Osteocyte (in vitro differentiated cells): ENCODE results near the gene S100Z. TPM values are rescaled to one million over a fixed set of nuclear protein-coding genes. Genes with fewer than 3 reads are reported as not detected.

Source experiments
- DNase-seq: peaks from one replicate; pipeline ENCODE4 v3.0.0; 2021; ENCODE audit warnings: mixed read lengths; ENCODE audit not compliant: unreplicated experiment; ENCODE audit errors: extremely low spot score
- H3K27ac Mint-ChIP-seq: one replicate; pipeline ENCODE4 v1.8.0; 2021; ENCODE audit warnings: mild to moderate bottlenecking, mixed read lengths; ENCODE audit not compliant: unreplicated experiment
- H3K27me3 Mint-ChIP-seq: one replicate; pipeline ENCODE4 v1.8.0; 2021; ENCODE audit warnings: mixed read lengths; ENCODE audit not compliant: unreplicated experiment
- H3K36me3 Mint-ChIP-seq: one replicate; pipeline ENCODE4 v1.8.0; 2021; ENCODE audit warnings: mixed read lengths; ENCODE audit not compliant: unreplicated experiment
- H3K4me1 Mint-ChIP-seq: one replicate; pipeline ENCODE4 v1.8.0; 2021; ENCODE audit warnings: mixed read lengths; ENCODE audit not compliant: unreplicated experiment
- H3K4me3 Mint-ChIP-seq: one replicate; pipeline ENCODE4 v1.8.0; 2021; ENCODE audit warnings: mild to moderate bottlenecking, moderate library complexity, mixed read lengths; ENCODE audit not compliant: unreplicated experiment
- H3K9me3 Mint-ChIP-seq: one replicate; pipeline ENCODE4 v1.8.0; 2021; ENCODE audit warnings: mixed read lengths; ENCODE audit not compliant: unreplicated experiment
- CTCF ChIP-seq: fragments of 200-600 bp; sonication (generic); IDR thresholded peaks from 2 replicates; pipeline ENCODE4 v1.5.0; 2021; ENCODE audit warnings: antibody characterized with exemption, mild to moderate bottlenecking, moderate library complexity
- long read RNA-seq: library from polyadenylated mRNA; unstranded; transcript quantifications from one replicate; pipeline ENCODE4 v2.0.0, GENCODE V29; 2021
- total RNA-seq: library from RNA; stranded (reverse); gene quantifications from 2 replicates; pipeline ENCODE4 v1.2.1, GENCODE V29; 2021

The S100Z gene
- not detected in 2 replicates for total RNA-seq
- long read RNA-seq = 0 reads

DNA sequence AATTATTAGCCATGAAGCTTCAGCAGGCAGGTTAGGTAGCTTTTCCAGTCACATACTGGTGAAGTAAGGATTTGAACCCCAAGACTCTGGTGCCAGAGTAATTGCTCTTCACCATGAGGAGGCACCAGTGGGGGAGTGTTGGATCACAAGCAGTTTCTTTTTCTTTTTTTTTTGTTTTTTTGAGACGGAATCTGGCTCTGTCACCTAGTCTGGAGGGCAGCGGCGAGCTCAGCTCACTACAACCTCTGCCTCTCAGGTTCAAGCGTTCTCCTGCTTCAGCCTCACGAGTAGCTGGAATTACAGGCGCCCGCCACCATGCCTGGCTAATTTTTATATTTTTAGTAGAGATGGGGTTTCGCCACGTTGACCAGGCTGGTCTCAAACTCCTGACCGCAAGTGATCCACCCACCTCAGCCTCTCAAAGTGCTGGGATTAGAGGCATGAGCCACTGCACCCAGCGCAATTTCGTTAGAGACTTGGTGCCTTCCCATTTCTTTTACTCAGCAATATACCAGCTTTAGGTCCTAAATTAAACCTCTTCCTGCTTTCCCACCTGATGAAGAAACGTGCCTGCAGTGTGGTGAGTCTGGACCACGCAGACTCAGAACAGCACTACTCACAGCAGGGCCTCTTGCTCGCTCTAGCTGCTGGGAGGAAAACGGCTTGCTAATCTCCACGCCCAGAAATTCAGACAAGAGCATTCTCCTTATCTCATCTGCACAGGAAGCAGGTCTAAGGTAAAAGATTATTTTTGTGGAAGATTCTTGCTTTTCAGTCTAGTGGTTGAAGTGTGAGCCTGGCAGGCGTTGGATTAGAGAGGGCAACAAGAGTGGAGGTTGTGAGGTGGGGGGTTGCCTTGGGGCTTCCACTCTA, at the start of gene S100Z:
S100Z (plus strand) TSS at position 596 of the 873 bp plus-strand sequence. CDS start 25,346 bp downstream, outside the sequence.
- Mint-ChIP-seq H3K4me1 (no peaks in the 10 kb centered on the region), H3K36me3 (no peaks in the 10 kb centered on the region), H3K4me3 (no peak within 1 kb of the TSS), H3K27me3 (no peaks in the 10 kb centered on the region), H3K27ac (no peak within 1 kb of the TSS), H3K9me3 (no peaks in the 10 kb centered on the region)
- no peak for TF ChIP-seq CTCF
- no peak for DNase-seq

DNA sequence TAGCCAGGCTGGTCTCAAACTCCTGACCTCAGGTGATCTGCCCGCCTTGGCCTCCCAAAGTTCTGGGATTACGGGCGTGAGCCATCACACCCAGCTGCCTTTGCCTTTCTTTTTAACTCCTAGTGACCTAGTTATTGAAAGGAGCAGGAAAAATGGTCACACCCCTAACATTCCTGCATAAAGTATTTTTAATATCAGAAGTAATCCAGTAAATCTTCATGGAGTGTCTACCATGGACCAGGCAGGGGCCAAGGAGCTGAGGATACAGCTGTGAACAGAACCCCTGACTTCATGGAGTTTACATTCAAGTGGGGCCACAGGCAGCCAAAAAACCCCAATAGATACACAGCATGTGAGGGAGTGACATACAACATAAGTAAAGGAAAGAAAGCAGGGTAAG, 49.2 kb upstream of the S100Z start:
- no peak for TF ChIP-seq CTCF
- no peaks in the 10 kb centered on the region for H3K27me3 Mint-ChIP-seq
- no peak for DNase-seq
- no peak overlapping the region for H3K4me3 Mint-ChIP-seq
- no peak overlapping the region for H3K27ac Mint-ChIP-seq
- H3K4me1 Mint-ChIP-seq = peaks cover 3% of the 10 kb centered on the region
- no peaks in the 10 kb centered on the region for H3K9me3 Mint-ChIP-seq
- no peaks in the 10 kb centered on the region for H3K36me3 Mint-ChIP-seq

- Mint-ChIP-seq H3K27ac (no peak overlapping the region), H3K36me3 (no peaks in the 10 kb centered on the region), H3K4me3 (no peak overlapping the region), H3K4me1 (peaks cover 10% of the 10 kb centered on the region), H3K9me3 (no peaks in the 10 kb centered on the region), H3K27me3 (no peaks in the 10 kb centered on the region)
- no peak for TF ChIP-seq CTCF
- no peak for DNase-seq
Measured at GRCh38 chr5:76801159-76801802, 48.5 kb upstream of the S100Z start.

GRCh38 chr5:76801803-76802195, 48.0 kb upstream of the S100Z start:
- no peaks in the 10 kb centered on the region for H3K27me3 Mint-ChIP-seq
- no peak overlapping the region for H3K4me3 Mint-ChIP-seq
- TF ChIP-seq CTCF = no peak
- H3K36me3 Mint-ChIP-seq = no peaks in the 10 kb centered on the region
- H3K9me3 Mint-ChIP-seq = no peaks in the 10 kb centered on the region
- H3K27ac Mint-ChIP-seq = no peak overlapping the region
- peaks cover 13% of the 10 kb centered on the region for H3K4me1 Mint-ChIP-seq
- DNase-seq = no peak

DNA sequence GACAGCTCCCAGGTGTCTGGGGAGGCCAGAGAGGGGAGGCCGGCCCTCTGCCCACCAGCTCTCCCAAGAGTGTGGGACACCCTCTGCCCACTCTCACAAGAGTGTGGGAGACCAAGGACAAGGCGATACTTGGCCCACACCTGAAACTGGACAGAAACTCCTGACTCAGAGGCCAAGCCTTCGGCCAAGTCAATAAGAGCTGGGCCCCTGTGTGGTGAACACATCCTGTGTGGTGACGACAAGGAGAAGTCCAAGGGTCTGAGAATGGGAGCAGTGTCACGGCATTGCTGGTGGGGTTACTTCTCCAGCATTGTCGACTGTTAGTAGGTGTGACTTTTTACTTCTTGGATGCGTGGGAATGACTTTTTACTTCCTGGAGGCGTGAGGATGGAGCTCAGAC, 45.5 kb upstream of the S100Z start:
- peaks cover 23% of the 10 kb centered on the region for H3K4me1 Mint-ChIP-seq
- H3K9me3 Mint-ChIP-seq = no peaks in the 10 kb centered on the region
- H3K27ac Mint-ChIP-seq = no peak overlapping the region
- DNase-seq = no peak
- no peak for TF ChIP-seq CTCF
- no peaks in the 10 kb centered on the region for H3K36me3 Mint-ChIP-seq
- no peak overlapping the region for H3K4me3 Mint-ChIP-seq
- no peaks in the 10 kb centered on the region for H3K27me3 Mint-ChIP-seq
